ENCODE measurements around the gene ABCC5.

DNA sequence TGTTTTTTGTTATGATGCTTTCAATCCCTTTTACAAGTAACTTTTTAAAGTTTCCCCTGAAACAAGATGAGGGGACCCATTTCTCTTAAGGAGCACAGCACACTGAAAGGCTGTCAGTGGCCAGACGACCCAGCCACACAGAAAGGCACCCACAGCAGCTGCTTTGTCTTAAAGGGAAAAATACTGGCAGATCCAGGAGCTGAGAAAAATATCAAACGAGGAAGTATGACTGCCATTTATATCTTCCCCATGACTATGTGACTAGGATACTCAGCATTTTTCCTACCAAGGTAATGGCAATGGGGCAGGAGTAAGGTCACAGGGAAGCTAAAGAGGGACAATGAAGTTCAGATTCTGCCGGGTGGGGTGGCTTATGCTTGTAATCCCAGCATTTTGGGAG lies 15.9 kb downstream of the ABCC5 start:
- TF ChIP-seq EZH2 (IDR thresholded peaks at IDR 0.05) = no peak
- TF ChIP-seq POLR2AphosphoS5 (IDR thresholded peaks at IDR 0.05; ENCODE audit: borderline replicate concordance, low read depth, low read length) = no peak
- no peak for TF ChIP-seq FOXP2 (optimal IDR thresholded peaks at IDR 0.05; ENCODE audit: control extremely low read depth, extremely low read length, insufficient read depth)

All from SK-N-MC (cell line).